Activated CD8-positive, alpha-beta memory T cell treated with anti-CD3 and anti-CD28 coated beads, Interleukin-2, amount 50 U/mL, for 48 hours (primary cell): ENCODE results near the gene RGR.

ENCODE experiments used
- DNase-seq: peaks from one replicate; pipeline ENCODE4 v3.0.0-alpha.2; 2020

Gene RGR

GRCh38 chr10:84302223-84302622, 57.4 kb downstream of the RGR start:
- DNase-seq: no peak

- no peak for DNase-seq
Measured at GRCh38 chr10:84306751-84307384, 62.0 kb downstream of the RGR start.

DNA sequence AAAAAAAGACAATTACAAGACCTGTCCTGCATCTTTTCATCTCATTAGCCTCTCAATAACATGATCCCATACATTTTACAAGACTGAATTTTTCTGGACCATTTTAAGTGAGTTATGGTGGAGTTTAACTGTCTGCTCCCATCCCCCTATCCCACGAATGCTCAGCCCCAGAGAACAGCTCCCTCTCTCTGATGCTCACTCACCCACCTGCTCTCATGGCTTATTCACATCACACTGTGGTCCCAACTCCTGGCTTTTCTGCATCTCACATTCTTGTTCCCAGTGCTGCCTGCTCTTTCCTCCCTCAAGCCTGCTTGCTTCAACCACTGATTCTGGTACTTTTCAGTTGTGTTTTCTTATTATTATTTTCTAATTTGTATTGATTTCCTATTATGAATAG, 63.2 kb downstream of the RGR start:
- DNase-seq: no peak

GRCh38 chr10:84308481-84309304, 63.8 kb downstream of the RGR start:
- DNase-seq: no peak
